ENCODE data around the gene DOC2B.
"Not testable (repeated sequence)": the region's sequence is repeated elsewhere in the genome, so short reads cannot be mapped to it uniquely, and the experiment has no call there.

DOC2B gene

GRCh38 chr17:136531-136930 is 44.9 kb downstream of the DOC2B start:
- not testable (repeated sequence) for DNase-seq (ENCODE audit: low read depth); H3K4me3 ChIP-seq (ENCODE audit: control insufficient read depth, low read depth, low read length)
- TF ChIP-seq, protein P1, sequence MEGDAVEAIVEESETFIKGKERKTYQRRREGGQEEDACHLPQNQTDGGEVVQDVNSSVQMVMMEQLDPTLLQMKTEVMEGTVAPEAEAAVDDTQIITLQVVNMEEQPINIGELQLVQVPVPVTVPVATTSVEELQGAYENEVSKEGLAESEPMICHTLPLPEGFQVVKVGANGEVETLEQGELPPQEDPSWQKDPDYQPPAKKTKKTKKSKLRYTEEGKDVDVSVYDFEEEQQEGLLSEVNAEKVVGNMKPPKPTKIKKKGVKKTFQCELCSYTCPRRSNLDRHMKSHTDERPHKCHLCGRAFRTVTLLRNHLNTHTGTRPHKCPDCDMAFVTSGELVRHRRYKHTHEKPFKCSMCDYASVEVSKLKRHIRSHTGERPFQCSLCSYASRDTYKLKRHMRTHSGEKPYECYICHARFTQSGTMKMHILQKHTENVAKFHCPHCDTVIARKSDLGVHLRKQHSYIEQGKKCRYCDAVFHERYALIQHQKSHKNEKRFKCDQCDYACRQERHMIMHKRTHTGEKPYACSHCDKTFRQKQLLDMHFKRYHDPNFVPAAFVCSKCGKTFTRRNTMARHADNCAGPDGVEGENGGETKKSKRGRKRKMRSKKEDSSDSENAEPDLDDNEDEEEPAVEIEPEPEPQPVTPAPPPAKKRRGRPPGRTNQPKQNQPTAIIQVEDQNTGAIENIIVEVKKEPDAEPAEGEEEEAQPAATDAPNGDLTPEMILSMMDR (IDR thresholded peaks at IDR 0.05; ENCODE audit: control insufficient read depth, insufficient read depth, low read depth, low read length, missing control alignments): peak; percentile 33

- not testable (repeated sequence) for DNase-seq (ENCODE audit: low read depth); H3K4me3 ChIP-seq (ENCODE audit: control insufficient read depth, low read depth, low read length)
Observed at GRCh38 chr17:135895-136294, 45.6 kb downstream of the DOC2B start.

- DNase-seq (ENCODE audit: low read depth); H3K4me3 ChIP-seq (ENCODE audit: control insufficient read depth, low read depth, low read length): not testable (repeated sequence)
Observed at GRCh38 chr17:135022-135421, 46.4 kb downstream of the DOC2B start.

- DNase-seq (ENCODE audit: low read depth); H3K4me3 ChIP-seq (ENCODE audit: control insufficient read depth, low read depth, low read length): not testable (repeated sequence)
Observed at GRCh38 chr17:134332-134785, 47.1 kb downstream of the DOC2B start.

DNA sequence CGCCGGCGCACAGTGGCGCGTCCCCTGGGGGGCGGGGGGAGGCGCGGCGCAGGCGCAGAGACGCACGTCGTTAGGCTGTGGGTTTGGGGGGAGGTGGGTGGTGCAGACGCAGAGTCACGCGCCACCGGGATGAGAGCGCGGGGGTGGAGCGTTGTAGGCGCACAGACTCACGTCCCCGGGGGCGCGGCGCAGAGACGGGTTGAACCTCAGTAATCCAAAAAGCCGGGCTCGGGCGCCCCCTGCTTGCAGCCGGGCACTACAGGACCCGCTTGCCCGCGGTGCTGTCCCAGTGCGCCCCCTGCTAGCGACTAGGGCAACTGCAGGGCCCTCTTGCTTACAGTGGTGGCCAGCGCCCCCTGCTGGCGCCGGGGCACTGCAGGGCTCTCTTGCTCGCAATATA is 47.5 kb downstream of the DOC2B start:
- not testable (repeated sequence) for DNase-seq (ENCODE audit: low read depth); H3K4me3 ChIP-seq (ENCODE audit: control insufficient read depth, low read depth, low read length)

GRCh38 chr17:118339-118917 is 63.0 kb downstream of the DOC2B start:
- H3K4me3 ChIP-seq (ENCODE audit: control insufficient read depth, low read depth, low read length); DNase-seq (ENCODE audit: low read depth): not testable (repeated sequence)
- TF ChIP-seq, protein P1 (IDR thresholded peaks at IDR 0.05; ENCODE audit: control insufficient read depth, insufficient read depth, low read depth, low read length, missing control alignments): peak; percentile 39

DNA sequence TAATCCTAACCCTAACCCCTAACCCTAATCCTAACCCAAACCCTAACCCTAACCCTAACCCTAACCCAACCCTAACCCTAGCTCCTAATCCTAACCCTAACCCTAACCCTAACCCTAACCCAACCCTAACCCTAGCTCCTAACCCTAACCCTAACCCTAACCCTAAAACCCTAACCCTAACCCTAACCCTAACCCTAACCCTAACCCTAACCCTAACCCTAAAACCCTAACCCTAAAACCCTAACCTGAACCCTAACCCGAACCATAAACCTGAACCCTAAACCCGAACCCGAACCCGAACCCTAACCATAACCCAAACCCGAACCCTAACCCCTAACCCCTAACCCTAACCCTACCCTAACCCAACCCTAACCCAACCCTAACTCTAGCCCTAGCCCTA is 68.3 kb downstream of the DOC2B start:
- not testable (repeated sequence) for H3K4me3 ChIP-seq (ENCODE audit: control insufficient read depth, low read depth, low read length); DNase-seq (ENCODE audit: low read depth)

All from AG09309 (cell line).